HG03139 (cell line): ENCODE data around the gene ZSWIM3.

Source experiments
- ATAC-seq: cut with Tn5 transposase; IDR thresholded peaks from one replicate; pipeline ENCODE4 v1.9.1; 2021; ENCODE audit not compliant: unreplicated experiment

The ZSWIM3 gene

GRCh38 chr20:45909336-45909808, 52.0 kb downstream of the ZSWIM3 start:
- ATAC-seq, result no peak

GRCh38 chr20:45909817-45910669, 52.6 kb downstream of the ZSWIM3 start:
- ATAC-seq, result no peak

GRCh38 chr20:45910670-45911485, 53.5 kb downstream of the ZSWIM3 start:
- ATAC-seq, result peak; percentile 84

GRCh38 chr20:45911486-45912343, 54.3 kb downstream of the ZSWIM3 start, which contains the start of gene PLTP:
Gene PLTP, minus strand, starts transcription at chr20:45912155. Its CDS starts 703 bp downstream, at chr20:45911452.
- no peak for ATAC-seq

- no peak for ATAC-seq
Observed at GRCh38 chr20:45912344-45912682, 54.9 kb downstream of the ZSWIM3 start.

- no peak for ATAC-seq
Observed at GRCh38 chr20:45913116-45913515, 55.7 kb downstream of the ZSWIM3 start.

- ATAC-seq, result no peak
Observed at GRCh38 chr20:45917790-45918141, 60.4 kb downstream of the ZSWIM3 start.

GRCh38 chr20:45918182-45918737, 60.8 kb downstream of the ZSWIM3 start:
- ATAC-seq, result no peak

GRCh38 chr20:45918779-45919537, 61.5 kb downstream of the ZSWIM3 start:
- no peak for ATAC-seq

GRCh38 chr20:45919542-45920399, 62.4 kb downstream of the ZSWIM3 start:
- ATAC-seq, result no peak

- no peak for ATAC-seq
Observed at GRCh38 chr20:45920462-45921336, 63.3 kb downstream of the ZSWIM3 start.

- ATAC-seq, result no peak
Observed at GRCh38 chr20:45921337-45922189, 64.1 kb downstream of the ZSWIM3 start.

GRCh38 chr20:45924391-45925261, 67.2 kb downstream of the ZSWIM3 start:
- ATAC-seq, result no peak

GRCh38 chr20:45925821-45926506, 68.5 kb downstream of the ZSWIM3 start:
- no peak for ATAC-seq

- no peak for ATAC-seq
Observed at GRCh38 chr20:45926731-45927070, 69.3 kb downstream of the ZSWIM3 start.
